CD4-positive, CD25-positive, alpha-beta regulatory T cell (primary cell): ENCODE results near the gene TMEM178B. TPM values are rescaled to one million over a fixed set of nuclear protein-coding genes. Genes with fewer than 3 reads are reported as not detected.

ENCODE experiments used
- ATAC-seq, 2 donors: fragments of 150-1000 bp; cut with Tn5 transposase; one replicate each; pipeline ENCODE4 v1.10.0; 2021; ENCODE audit warnings: low read depth in 2 of 2, moderate number of reproducible peaks in 2 of 2, moderate library complexity in 1 of 2
- DNase-seq, 3 donors: peaks; one replicate each; pipeline versions ENCODE4 v3.0.0 to v3.0.0-alpha.2; 2012 to 2022; ENCODE audit warnings: mixed read lengths in 1 of 3
- H3K27ac ChIP-seq: one replicate; pipeline ENCODE4 v1.7.0; 2013; ENCODE audit warnings: mild to moderate bottlenecking, low read length; ENCODE audit not compliant: insufficient read depth, poor library complexity, severe bottlenecking
- H3K27me3 ChIP-seq: one replicate; pipeline ENCODE4 v1.7.0; 2013; ENCODE audit warnings: low read length; ENCODE audit not compliant: control insufficient read depth, insufficient read depth
- H3K36me3 ChIP-seq: one replicate; pipeline ENCODE4 v1.7.0; 2013; ENCODE audit warnings: mild to moderate bottlenecking, low read length, moderate library complexity; ENCODE audit not compliant: control insufficient read depth, insufficient read depth
- H3K4me1 ChIP-seq: 2 replicates; pipeline ENCODE4 v1.7.0; 2013; ENCODE audit warnings: mild to moderate bottlenecking, low read length; ENCODE audit not compliant: insufficient read depth, control insufficient read depth, poor library complexity, severe bottlenecking
- H3K4me3 ChIP-seq: one replicate; pipeline ENCODE4 v1.7.0; 2013; ENCODE audit warnings: low read depth, mild to moderate bottlenecking, low read length, moderate library complexity
- H3K9me3 ChIP-seq, 2 experiments: 1 replicate in 1 of 2; 2 replicates in 1 of 2; pipeline ENCODE4 v1.7.0; 2013; ENCODE audit warnings: low read length in 2 of 2, mild to moderate bottlenecking in 1 of 2, moderate library complexity in 1 of 2; ENCODE audit not compliant: control insufficient read depth in 2 of 2
- H3K27ac Mint-ChIP-seq, 3 donors: one replicate each; pipeline ENCODE4 v1.8.0; 2020 to 2022; ENCODE audit warnings: mild to moderate bottlenecking in 3 of 3, mixed read lengths in 3 of 3, moderate library complexity in 2 of 3
- H3K27me3 Mint-ChIP-seq: one replicate; pipeline ENCODE4 v1.8.0; 2022; ENCODE audit warnings: mild to moderate bottlenecking, mixed read lengths
- H3K36me3 Mint-ChIP-seq: one replicate; pipeline ENCODE4 v1.8.0; 2020; ENCODE audit warnings: mixed read lengths
- H3K4me1 Mint-ChIP-seq, 4 donors: one replicate each; pipeline ENCODE4 v1.8.0; 2020 to 2022; ENCODE audit warnings: mixed read lengths in 4 of 4, mild to moderate bottlenecking in 1 of 4
- H3K4me3 Mint-ChIP-seq, 4 donors: one replicate each; pipeline ENCODE4 v1.8.0; 2020 to 2022; ENCODE audit warnings: mild to moderate bottlenecking in 4 of 4, mixed read lengths in 4 of 4, moderate library complexity in 3 of 4
- H3K9me3 Mint-ChIP-seq, 7 donors: one replicate each; pipeline ENCODE4 v1.8.0; 2020 to 2022; ENCODE audit warnings: mixed read lengths in 7 of 7, mild to moderate bottlenecking in 3 of 7, moderate library complexity in 2 of 7
- polyA plus RNA-seq, 4 donors: library from polyadenylated mRNA; unstranded; fragments of 300-500 nt; fragmentation: Illumina TruSeq; gene quantifications; one replicate each; pipeline ENCODE4 v1.2.3, GENCODE V29; 2021
- total RNA-seq: library from RNA; stranded (reverse); gene quantifications from one replicate; pipeline ENCODE4 v1.2.3, GENCODE V29; 2022

The TMEM178B gene
- total and polyA plus RNA-seq, 5 donors from 2014 or later, result 0.10 TPM; not detected in 4

GRCh38 chr7:141407893-141408292 is 334.0 kb downstream of the TMEM178B start:
- Mint-ChIP-seq H3K4me3 (no peak overlapping the region), H3K27me3 (no peaks in the 10 kb centered on the region), H3K36me3 (no peaks in the 10 kb centered on the region), H3K9me3 (peaks cover 0 to 1% (median 0%) of the 10 kb centered on the region in 7 donors), H3K27ac (no peak overlapping the region), H3K4me1 (no peaks in the 10 kb centered on the region)
- Histone ChIP-seq H3K4me3 (no peak overlapping the region), H3K36me3 (no peaks in the 10 kb centered on the region), H3K27ac (no peak overlapping the region), H3K9me3 (no peaks in the 10 kb centered on the region), H3K27me3 (no peaks in the 10 kb centered on the region), H3K4me1 (no peaks in the 10 kb centered on the region)
- DNase-seq (no peak), ATAC-seq (no peak)

- Histone ChIP-seq H3K4me1 (no peaks in the 10 kb centered on the region), H3K4me3 (no peak overlapping the region), H3K27me3 (no peaks in the 10 kb centered on the region), H3K27ac (no peak overlapping the region), H3K36me3 (no peaks in the 10 kb centered on the region), H3K9me3 (no peaks in the 10 kb centered on the region)
- no peaks in the 10 kb centered on the region for H3K27me3 Mint-ChIP-seq
- no peaks in the 10 kb centered on the region for H3K36me3 Mint-ChIP-seq
- H3K27ac Mint-ChIP-seq, result no peak overlapping the region
- peaks cover 0 to 1% (median 0%) of the 10 kb centered on the region in 7 donors for H3K9me3 Mint-ChIP-seq
- no peaks in the 10 kb centered on the region for H3K4me1 Mint-ChIP-seq
- DNase-seq (no peak), ATAC-seq (no peak)
- no peak overlapping the region for H3K4me3 Mint-ChIP-seq
Measured at GRCh38 chr7:141408440-141408839, 334.6 kb downstream of the TMEM178B start.

GRCh38 chr7:141409219-141409618 is 335.4 kb downstream of the TMEM178B start:
- H3K27me3 ChIP-seq, result no peaks in the 10 kb centered on the region
- H3K9me3 ChIP-seq, result no peaks in the 10 kb centered on the region
- Mint-ChIP-seq H3K27ac (no peak overlapping the region), H3K4me1 (no peaks in the 10 kb centered on the region), H3K4me3 (no peak overlapping the region), H3K9me3 (peaks cover 0 to 1% (median 0%) of the 10 kb centered on the region in 7 donors), H3K36me3 (no peaks in the 10 kb centered on the region), H3K27me3 (no peaks in the 10 kb centered on the region)
- no peak overlapping the region for H3K27ac ChIP-seq
- H3K4me3 ChIP-seq, result no peak overlapping the region
- H3K36me3 ChIP-seq, result no peaks in the 10 kb centered on the region
- no peaks in the 10 kb centered on the region for H3K4me1 ChIP-seq
- no peak for DNase-seq
- ATAC-seq, result no peak

- Histone ChIP-seq H3K4me1 (no peaks in the 10 kb centered on the region), H3K9me3 (no peaks in the 10 kb centered on the region), H3K36me3 (no peaks in the 10 kb centered on the region), H3K27ac (no peak overlapping the region), H3K27me3 (no peaks in the 10 kb centered on the region), H3K4me3 (no peak overlapping the region)
- H3K9me3 Mint-ChIP-seq, result peaks cover 0 to 1% (median 0%) of the 10 kb centered on the region in 7 donors
- H3K4me3 Mint-ChIP-seq, result no peak overlapping the region
- no peak overlapping the region for H3K27ac Mint-ChIP-seq
- H3K4me1 Mint-ChIP-seq, result no peaks in the 10 kb centered on the region
- H3K27me3 Mint-ChIP-seq, result no peaks in the 10 kb centered on the region
- DNase-seq (no peak), ATAC-seq (no peak)
- H3K36me3 Mint-ChIP-seq, result no peaks in the 10 kb centered on the region
Measured at GRCh38 chr7:141409801-141410329, 336.0 kb downstream of the TMEM178B start.

GRCh38 chr7:141410353-141411000 is 336.6 kb downstream of the TMEM178B start:
- no peak for DNase-seq
- Histone ChIP-seq H3K4me3 (no peak overlapping the region), H3K4me1 (no peaks in the 10 kb centered on the region), H3K36me3 (no peaks in the 10 kb centered on the region), H3K9me3 (no peaks in the 10 kb centered on the region), H3K27ac (no peak overlapping the region), H3K27me3 (no peaks in the 10 kb centered on the region)
- Mint-ChIP-seq H3K9me3 (peaks cover 0 to 3% (median 0%) of the 10 kb centered on the region in 7 donors), H3K4me3 (no peak overlapping the region), H3K4me1 (no peaks in the 10 kb centered on the region), H3K27me3 (no peaks in the 10 kb centered on the region), H3K36me3 (no peaks in the 10 kb centered on the region), H3K27ac (no peak overlapping the region)
- ATAC-seq, result no peak

- no peak overlapping the region for H3K4me3 Mint-ChIP-seq
- H3K9me3 ChIP-seq, result no peaks in the 10 kb centered on the region
Measured at GRCh38 chr7:141411133-141411532, 337.3 kb downstream of the TMEM178B start.

GRCh38 chr7:141415999-141416398 is 342.1 kb downstream of the TMEM178B start:
- no peaks in the 10 kb centered on the region for H3K36me3 Mint-ChIP-seq
- Histone ChIP-seq H3K4me1 (no peaks in the 10 kb centered on the region), H3K27ac (no peak overlapping the region), H3K9me3 (no peaks in the 10 kb centered on the region), H3K27me3 (no peaks in the 10 kb centered on the region), H3K4me3 (no peak overlapping the region), H3K36me3 (no peaks in the 10 kb centered on the region)
- no peak overlapping the region for H3K27ac Mint-ChIP-seq
- DNase-seq (no peak), ATAC-seq (no peak)
- no peaks in the 10 kb centered on the region for H3K4me1 Mint-ChIP-seq
- H3K27me3 Mint-ChIP-seq, result peaks cover 7% of the 10 kb centered on the region
- H3K4me3 Mint-ChIP-seq, result no peak overlapping the region
- peaks cover 0 to 5% (median 0%) of the 10 kb centered on the region in 7 donors for H3K9me3 Mint-ChIP-seq

More at GRCh38 chr7:141411133-141411532, 337.3 kb downstream of the TMEM178B start:
- Mint-ChIP-seq H3K9me3 (peaks cover 0 to 3% (median 0%) of the 10 kb centered on the region in 7 donors), H3K27ac (no peak overlapping the region), H3K4me1 (no peaks in the 10 kb centered on the region), H3K36me3 (no peaks in the 10 kb centered on the region), H3K27me3 (no peaks in the 10 kb centered on the region)
- ATAC-seq (no peak), DNase-seq (no peak)
- Histone ChIP-seq H3K4me1 (no peaks in the 10 kb centered on the region), H3K27me3 (no peaks in the 10 kb centered on the region), H3K27ac (no peak overlapping the region), H3K36me3 (no peaks in the 10 kb centered on the region), H3K4me3 (no peak overlapping the region)
